ENCODE results near the gene ADGRD2.

DNA sequence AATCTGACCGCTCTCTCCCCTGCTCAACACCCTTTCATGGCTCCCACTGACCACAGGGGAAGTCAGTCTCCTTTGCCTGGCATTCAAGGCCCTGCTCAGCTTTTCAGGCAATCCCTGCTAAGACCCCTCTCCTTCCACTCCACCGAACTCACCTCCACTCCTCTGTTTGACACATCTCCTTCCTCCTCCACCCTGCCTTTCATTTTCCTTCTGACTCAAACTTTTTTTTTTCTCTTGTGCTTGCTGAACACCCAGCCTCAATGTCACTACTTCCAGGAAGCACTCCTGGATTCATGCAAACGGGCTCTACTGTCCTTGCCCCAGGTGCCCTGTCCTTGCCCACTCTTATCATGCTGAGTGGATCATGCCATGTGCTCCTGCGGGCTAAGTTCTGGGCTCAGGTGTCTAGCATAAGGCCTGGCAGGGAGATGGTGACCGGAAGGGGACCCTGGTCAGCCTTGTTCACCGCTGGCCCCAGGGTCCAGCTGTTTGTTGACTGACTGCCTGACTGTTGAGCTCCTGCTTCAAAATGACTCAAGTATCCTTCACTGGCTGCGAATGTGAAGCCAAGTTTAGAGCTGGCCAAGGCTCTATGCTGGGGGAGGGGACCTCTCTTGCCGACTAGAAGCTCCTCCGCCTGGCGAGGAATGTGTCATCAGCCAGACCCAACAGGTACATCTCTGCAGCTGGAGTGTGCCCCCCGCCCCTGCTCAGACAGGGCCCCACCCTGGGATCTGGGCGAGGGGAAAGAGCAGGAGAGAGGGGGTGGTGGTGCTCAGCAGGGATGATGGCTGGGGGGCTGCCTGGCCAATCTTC, 50.8 kb downstream of the ADGRD2 start:
- TF ChIP-seq, protein P1, sequence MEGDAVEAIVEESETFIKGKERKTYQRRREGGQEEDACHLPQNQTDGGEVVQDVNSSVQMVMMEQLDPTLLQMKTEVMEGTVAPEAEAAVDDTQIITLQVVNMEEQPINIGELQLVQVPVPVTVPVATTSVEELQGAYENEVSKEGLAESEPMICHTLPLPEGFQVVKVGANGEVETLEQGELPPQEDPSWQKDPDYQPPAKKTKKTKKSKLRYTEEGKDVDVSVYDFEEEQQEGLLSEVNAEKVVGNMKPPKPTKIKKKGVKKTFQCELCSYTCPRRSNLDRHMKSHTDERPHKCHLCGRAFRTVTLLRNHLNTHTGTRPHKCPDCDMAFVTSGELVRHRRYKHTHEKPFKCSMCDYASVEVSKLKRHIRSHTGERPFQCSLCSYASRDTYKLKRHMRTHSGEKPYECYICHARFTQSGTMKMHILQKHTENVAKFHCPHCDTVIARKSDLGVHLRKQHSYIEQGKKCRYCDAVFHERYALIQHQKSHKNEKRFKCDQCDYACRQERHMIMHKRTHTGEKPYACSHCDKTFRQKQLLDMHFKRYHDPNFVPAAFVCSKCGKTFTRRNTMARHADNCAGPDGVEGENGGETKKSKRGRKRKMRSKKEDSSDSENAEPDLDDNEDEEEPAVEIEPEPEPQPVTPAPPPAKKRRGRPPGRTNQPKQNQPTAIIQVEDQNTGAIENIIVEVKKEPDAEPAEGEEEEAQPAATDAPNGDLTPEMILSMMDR (IDR thresholded peaks at IDR 0.05): no peak
- no peak for TF ChIP-seq POLR2A (IDR thresholded peaks at IDR 0.05)
